IMR-90 (cell line): Measurements from ENCODE around the gene PIK3IP1. TPM values are rescaled to one million over a fixed set of nuclear protein-coding genes. Genes with fewer than 3 reads are reported as not detected.
"Not testable (repeated sequence)": the region's sequence is repeated elsewhere in the genome, so short reads cannot be mapped to it uniquely, and the experiment has no call there.

Source experiments
- ATAC-seq: fragments of 200-7000 bp; cut with Tn5 transposase; 2 replicates; pipeline ENCODE4 v1.9.1; 2020; ENCODE audit warnings: low read depth, mild to moderate bottlenecking, moderate library complexity
- BruUV-seq: library from RNA; stranded (reverse); fragments of 400-500 nt; replicated peaks from 2 replicates; lab custom pipeline; 2021; lab: Mats Ljungman, UMichigan
- CTCF ChIA-PET: fragments of 300-600 bp; formaldehyde crosslinking; extraction: SDS; loops from one replicate; lab custom pipeline; 2021; ENCODE audit warnings: antibody characterized with exemption; lab: Yijun Ruan, JAX
- POLR2A ChIA-PET: fragments of 300-600 bp; sonication (Branson Sonifier 250); formaldehyde crosslinking; loops from one replicate; lab custom pipeline; 2022; ENCODE audit warnings: antibody characterized with exemption; ENCODE audit not compliant: unreplicated experiment; lab: Charles Lee
- DNase-seq: peaks from one replicate; pipeline ENCODE4 v3.0.0; 2013
- H2AFZ ChIP-seq: replicated peaks from 2 replicates; pipeline ENCODE3; 2013; ENCODE audit warnings: low read length, mild to moderate bottlenecking; ENCODE audit not compliant: poor library complexity
- H2AK5ac ChIP-seq: 2 replicates; pipeline ENCODE4 v1.6.1; 2013; ENCODE audit warnings: low read depth, low read length, inconsistent platforms
- H2AK9ac ChIP-seq: replicated peaks from 2 replicates; pipeline ENCODE3; 2013; ENCODE audit warnings: mild to moderate bottlenecking, low read depth, low read length, moderate library complexity; ENCODE audit not compliant: poor library complexity
- H2BK120ac ChIP-seq: 2 replicates; pipeline ENCODE4 v1.6.1; 2013; ENCODE audit warnings: low read depth, low read length, inconsistent platforms
- H2BK15ac ChIP-seq: 3 replicates; pipeline ENCODE4 v1.6.1; 2013; ENCODE audit warnings: low read depth, low read length, inconsistent platforms
- H2BK20ac ChIP-seq: 2 replicates; pipeline ENCODE4 v1.6.1; 2013; ENCODE audit warnings: low read depth, mild to moderate bottlenecking, inconsistent platforms, low read length, moderate library complexity
- H2BK5ac ChIP-seq: 2 replicates; pipeline ENCODE4 v1.6.1; 2013; ENCODE audit warnings: mild to moderate bottlenecking, low read depth, low read length, inconsistent platforms; ENCODE audit not compliant: poor library complexity, severe bottlenecking
- H3K14ac ChIP-seq: replicated peaks from 2 replicates; pipeline ENCODE4 v1.6.1; 2013; ENCODE audit warnings: low read depth, low read length, inconsistent platforms
- H3K18ac ChIP-seq: 2 replicates; pipeline ENCODE4 v1.6.1; 2013; ENCODE audit warnings: low read depth, low read length, control low read depth
- H3K23ac ChIP-seq: 2 replicates; pipeline ENCODE4 v1.6.1; 2013; ENCODE audit warnings: low read depth, low read length, inconsistent platforms
- H3K27ac ChIP-seq: 2 replicates; pipeline ENCODE4 v1.5.1; 2013; ENCODE audit warnings: mild to moderate bottlenecking, control low read depth, low read length; ENCODE audit not compliant: insufficient read depth
- H3K27me3 ChIP-seq: 2 replicates; pipeline ENCODE4 v1.6.1; 2013; ENCODE audit warnings: low read length; ENCODE audit not compliant: control insufficient read depth, insufficient read depth
- H3K36me3 ChIP-seq: 2 replicates; pipeline ENCODE4 v1.6.1; 2013; ENCODE audit warnings: low read length, mixed read lengths; ENCODE audit not compliant: control insufficient read depth, insufficient read depth
- H3K4ac ChIP-seq: 2 replicates; pipeline ENCODE4 v1.6.1; 2013; ENCODE audit warnings: low read depth, low read length, inconsistent platforms
- H3K4me1 ChIP-seq: 2 replicates; pipeline ENCODE4 v1.6.1; 2013; ENCODE audit warnings: low read length, mixed read lengths; ENCODE audit not compliant: control insufficient read depth, insufficient read depth
- H3K4me2 ChIP-seq: 2 replicates; pipeline ENCODE4 v1.6.1; 2013; ENCODE audit warnings: low read depth, mild to moderate bottlenecking, control low read depth, low read length, moderate library complexity
- H3K4me3 ChIP-seq: 2 replicates; pipeline ENCODE4 v1.5.1; 2013; ENCODE audit warnings: low read depth, mild to moderate bottlenecking, control low read depth, low read length, moderate library complexity; ENCODE audit not compliant: insufficient read depth
- H3K56ac ChIP-seq: 2 replicates; pipeline ENCODE4 v1.6.1; 2013; ENCODE audit warnings: low read length, inconsistent platforms; ENCODE audit not compliant: insufficient read depth; ENCODE audit errors: extremely low read depth
- H3K79me1 ChIP-seq, 2 experiments: 2 replicates each; pipeline ENCODE4 v1.6.1; 2013; ENCODE audit warnings: low read length in 2 of 2, inconsistent platforms in 1 of 2, low read depth in 1 of 2
- H3K9ac ChIP-seq: 2 replicates; pipeline ENCODE4 v1.6.1; 2013; ENCODE audit warnings: low read depth, low read length, control low read depth
- H3K9me1 ChIP-seq: 2 replicates; pipeline ENCODE4 v1.6.1; 2013; ENCODE audit warnings: low read length, inconsistent platforms; ENCODE audit not compliant: insufficient read depth
- H3K9me3 ChIP-seq: 2 replicates; pipeline ENCODE4 v1.6.1; 2013; ENCODE audit warnings: low read length; ENCODE audit not compliant: control insufficient read depth, insufficient read depth
- H4K20me1 ChIP-seq: 2 replicates; pipeline ENCODE4 v1.6.1; 2013; ENCODE audit warnings: low read length, inconsistent platforms; ENCODE audit not compliant: insufficient read depth
- H4K5ac ChIP-seq: 2 replicates; pipeline ENCODE4 v1.6.1; 2013; ENCODE audit warnings: mild to moderate bottlenecking, low read depth, low read length, control low read depth
- H4K8ac ChIP-seq, 2 experiments: 2 replicates each; pipeline ENCODE4 v1.6.1; 2013; ENCODE audit warnings: low read depth in 2 of 2, low read length in 2 of 2, control low read depth in 1 of 2, inconsistent platforms in 1 of 2
- H4K91ac ChIP-seq: 2 replicates; pipeline ENCODE4 v1.6.1; 2013; ENCODE audit warnings: low read depth, low read length, inconsistent platforms; ENCODE audit not compliant: insufficient read depth
- WGBS, 2 experiments: methylation state at CpG; one replicate each; pipeline versions ENCODE4 v1.1.5 to v1.1.7; 2013; ENCODE audit warnings: missing lambda C conversion rate in 2 of 2; ENCODE audit not compliant: insufficient read length in 1 of 2; ENCODE audit errors: extremely low coverage in 2 of 2; 5-methylcytosine and 5-hydroxymethylcytosine counted together
- dilution Hi-C: fragments of 300-500 bp; cut with HindIII; formaldehyde crosslinking; loops from one replicate; pipeline ENCODE4 v1.14.3; 2018; ENCODE audit warnings: low sequenced_read_pairs; ENCODE audit not compliant: unreplicated experiment
- in situ Hi-C: fragments of 300-500 bp; cut with MboI; formaldehyde crosslinking; loops from 3 replicates; pipeline ENCODE4 v1.14.3; 2019; ENCODE audit warnings: low sequenced_read_pairs, inconsistent platforms, mixed read lengths
- intact Hi-C: fragments of 100-400 bp; cut with micrococcal nuclease; formaldehyde crosslinking; loops from 2 replicates; pipeline ENCODE4 v1.10.0; 2022
- polyA plus RNA-seq, 3 experiments: library from polyadenylated mRNA; depleted of rRNA; stranded (reverse); fragments of >200 nt; gene quantifications; 2 replicates each; pipeline ENCODE4 v1.2.3, GENCODE V29; 2012; ENCODE audit warnings: low replicate concordance in 1 of 3
- total RNA-seq: library from RNA; depleted of rRNA; stranded (reverse); fragments of >200 nt; gene quantifications from 2 replicates; pipeline ENCODE4 v1.2.3, GENCODE V29; 2012

Gene PIK3IP1
- total and polyA plus RNA-seq, 2 of the 4 experiments (the other 2 are of a cell fraction), result 12.9 to 17.6 TPM

DNA sequence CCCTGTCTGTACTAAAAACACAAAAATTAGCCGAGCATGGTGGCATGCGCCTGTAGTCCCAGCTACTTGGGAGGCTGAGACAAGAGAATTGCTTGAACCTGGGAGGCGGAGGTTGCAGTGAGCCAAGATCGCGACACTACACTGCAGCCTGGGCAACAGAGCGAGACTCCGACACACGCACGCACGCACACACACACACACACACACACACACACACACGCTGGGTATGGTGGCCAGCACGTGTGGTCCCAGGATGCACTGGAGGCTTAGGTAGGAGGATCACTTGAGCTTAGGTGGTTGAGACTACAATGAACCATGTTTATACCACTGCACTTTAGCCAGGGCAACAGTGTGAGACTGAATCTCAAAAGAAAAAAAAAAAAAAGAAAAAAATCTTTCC lies 46.3 kb downstream of the PIK3IP1 start:
- H4K8ac ChIP-seq, ATAC-seq, H2BK120ac ChIP-seq, H3K36me3 ChIP-seq, POLR2A ChIA-PET, H2AK9ac ChIP-seq, H2BK20ac ChIP-seq, DNase-seq, H3K14ac ChIP-seq, H4K5ac ChIP-seq, H3K27ac ChIP-seq, H3K9ac ChIP-seq, dilution Hi-C loops, H3K23ac ChIP-seq, H3K4me3 ChIP-seq, H3K27me3 ChIP-seq, in situ Hi-C loops, H4K20me1 ChIP-seq, H3K4me2 ChIP-seq, H3K4ac ChIP-seq, intact Hi-C loops, H2AFZ ChIP-seq, H3K56ac ChIP-seq, H2BK5ac ChIP-seq, H2BK15ac ChIP-seq, BruUV-seq, H3K18ac ChIP-seq, H4K91ac ChIP-seq, H3K9me3 ChIP-seq, H2AK5ac ChIP-seq: not testable (repeated sequence)
- CTCF ChIA-PET, result interaction anchor here (0.6 kb wide), 1 partner anchor 252 kb away, joined by 3 read pairs; no protein-coding TSS in a partner anchor
- WGBS, 2 experiments, result 100% methylated on average over 1 of the region's 12 CpGs; no CpG with 5 or more reads in 1 of the 2 experiments
- Histone ChIP-seq H3K4me1 (peaks cover 42% of the 10 kb centered on the region), H3K79me1 (peaks cover 29 to 78% of the 10 kb centered on the region in 2 experiments), H3K9me1 (peaks cover 49% of the 10 kb centered on the region)
